ENCODE results near the gene RNF225. TPM values are rescaled to one million over a fixed set of nuclear protein-coding genes. Genes with fewer than 3 reads are reported as not detected.

The RNF225 gene
- total and polyA plus RNA-seq, 9 of the 15 experiments (the other 6 are each of a cell fraction or from before 2014, with no cell fraction given), result 0.33 TPM; not detected in 8

DNA sequence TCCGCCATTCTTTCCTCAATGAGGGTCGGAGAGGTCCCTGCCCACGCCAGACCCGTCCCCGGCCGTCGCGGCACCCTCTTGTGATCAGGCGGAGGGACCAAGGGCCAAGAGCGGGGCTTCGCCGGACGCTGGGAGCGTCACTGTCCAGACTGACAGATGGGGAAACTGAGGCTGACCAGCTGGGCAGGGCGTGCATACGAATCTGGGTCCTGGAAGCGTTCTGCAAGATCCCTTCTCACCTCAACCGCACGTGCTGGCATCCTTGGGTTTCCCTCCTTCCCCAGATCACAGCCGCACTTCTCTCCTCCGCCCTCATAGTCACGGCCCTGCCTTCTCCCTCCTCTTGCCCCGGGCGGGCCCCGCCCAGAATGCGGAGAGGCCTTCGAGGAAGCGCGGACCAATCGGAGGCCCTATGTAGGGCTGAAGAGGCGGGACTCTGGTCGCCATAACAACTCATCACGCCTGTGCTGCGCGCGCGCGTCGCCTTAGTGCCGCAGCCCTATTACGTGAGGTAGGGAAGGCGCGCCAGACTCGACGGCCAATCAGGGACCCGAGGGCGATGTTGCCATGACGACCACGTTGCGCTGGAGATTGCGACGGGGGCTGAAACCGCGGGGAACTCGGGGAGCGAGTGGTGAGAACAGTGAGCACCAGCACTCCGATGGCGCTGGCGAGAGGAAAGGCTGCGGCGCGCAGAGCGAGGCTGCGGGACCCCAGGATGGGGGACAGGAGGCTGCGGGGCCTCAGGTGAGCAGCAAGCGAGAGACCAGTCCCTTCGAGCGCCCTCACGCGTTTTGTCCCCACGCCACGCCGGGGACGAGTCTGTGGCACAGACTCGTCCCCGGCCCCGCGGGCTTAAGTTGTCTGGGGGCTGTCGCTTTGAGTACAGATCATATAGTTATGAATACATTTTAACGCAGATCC is 5.7 kb downstream of the RNF225 start (continued):
- TF ChIP-seq MCM7 (IDR thresholded peaks at IDR 0.05), result no peak
- TF ChIP-seq ARHGAP35 (IDR thresholded peaks at IDR 0.05; ENCODE audit: partially characterized antibody), result no peak
- TF ChIP-seq KDM4B (IDR thresholded peaks at IDR 0.05; ENCODE audit: borderline replicate concordance in 2 of 2, low read depth in 1 of 2), result no peak; a peak in 1 of 4 replicates
- TF ChIP-seq SP1 (CRISPR knock-in tag; IDR thresholded peaks at IDR 0.05), result peak; percentile 94
- peak; percentile 66; the same call in 1 of the 2 replicates for TF ChIP-seq GTF2E2 (tag; IDR thresholded peaks at IDR 0.05)
- no peak for TF ChIP-seq FOXA3 (CRISPR knock-in tag; conservative IDR thresholded peaks at IDR 0.05 in 1 of 2, IDR thresholded peaks at IDR 0.05 in 1 of 2)
- no peak for TF ChIP-seq HDAC3 (IDR thresholded peaks at IDR 0.05; ENCODE audit: borderline replicate concordance, partially characterized antibody)
- no peak for TF ChIP-seq CBFB (CRISPR knock-in tag; IDR thresholded peaks at IDR 0.05)
- no peak for TF ChIP-seq EP300 (IDR thresholded peaks at IDR 0.05; ENCODE audit: low read length)
- TF ChIP-seq TAF7 (tag; IDR thresholded peaks at IDR 0.05), result peak; percentile 46; the same call in 1 of the 2 replicates
- TF ChIP-seq, protein P1, sequence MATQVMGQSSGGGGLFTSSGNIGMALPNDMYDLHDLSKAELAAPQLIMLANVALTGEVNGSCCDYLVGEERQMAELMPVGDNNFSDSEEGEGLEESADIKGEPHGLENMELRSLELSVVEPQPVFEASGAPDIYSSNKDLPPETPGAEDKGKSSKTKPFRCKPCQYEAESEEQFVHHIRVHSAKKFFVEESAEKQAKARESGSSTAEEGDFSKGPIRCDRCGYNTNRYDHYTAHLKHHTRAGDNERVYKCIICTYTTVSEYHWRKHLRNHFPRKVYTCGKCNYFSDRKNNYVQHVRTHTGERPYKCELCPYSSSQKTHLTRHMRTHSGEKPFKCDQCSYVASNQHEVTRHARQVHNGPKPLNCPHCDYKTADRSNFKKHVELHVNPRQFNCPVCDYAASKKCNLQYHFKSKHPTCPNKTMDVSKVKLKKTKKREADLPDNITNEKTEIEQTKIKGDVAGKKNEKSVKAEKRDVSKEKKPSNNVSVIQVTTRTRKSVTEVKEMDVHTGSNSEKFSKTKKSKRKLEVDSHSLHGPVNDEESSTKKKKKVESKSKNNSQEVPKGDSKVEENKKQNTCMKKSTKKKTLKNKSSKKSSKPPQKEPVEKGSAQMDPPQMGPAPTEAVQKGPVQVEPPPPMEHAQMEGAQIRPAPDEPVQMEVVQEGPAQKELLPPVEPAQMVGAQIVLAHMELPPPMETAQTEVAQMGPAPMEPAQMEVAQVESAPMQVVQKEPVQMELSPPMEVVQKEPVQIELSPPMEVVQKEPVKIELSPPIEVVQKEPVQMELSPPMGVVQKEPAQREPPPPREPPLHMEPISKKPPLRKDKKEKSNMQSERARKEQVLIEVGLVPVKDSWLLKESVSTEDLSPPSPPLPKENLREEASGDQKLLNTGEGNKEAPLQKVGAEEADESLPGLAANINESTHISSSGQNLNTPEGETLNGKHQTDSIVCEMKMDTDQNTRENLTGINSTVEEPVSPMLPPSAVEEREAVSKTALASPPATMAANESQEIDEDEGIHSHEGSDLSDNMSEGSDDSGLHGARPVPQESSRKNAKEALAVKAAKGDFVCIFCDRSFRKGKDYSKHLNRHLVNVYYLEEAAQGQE (IDR thresholded peaks at IDR 0.05; ENCODE audit: borderline replicate concordance), result no peak
- TF ChIP-seq, protein P1 (CRISPR knock-in tag; IDR thresholded peaks at IDR 0.05; ENCODE audit: low read depth), result peak; percentile 58; the same call in 1 of the 2 replicates
- peak; percentile 34; the same call in 1 of the 2 replicates for TF ChIP-seq ELF4 (CRISPR knock-in tag; IDR thresholded peaks at IDR 0.05)
- TF ChIP-seq DNMT1 (IDR thresholded peaks at IDR 0.05), result no peak
- peak; percentile 52 to 75 (median 73) for TF ChIP-seq YY1 (IDR thresholded peaks at IDR 0.05; ENCODE audit: borderline replicate concordance in 1 of 3, control insufficient read depth in 1 of 3, extremely low read depth in 1 of 3, insufficient read depth in 3 of 3, insufficient read length in 1 of 3, insufficient replicate concordance in 2 of 3, low read depth in 1 of 3, low read length in 2 of 3)
- peak; percentile 100 for TF ChIP-seq RBM22 (IDR thresholded peaks at IDR 0.05; ENCODE audit: low read depth, low read length, poor library complexity, severe bottlenecking)
- no peak for TF ChIP-seq NR2F6 (CRISPR knock-in tag; IDR thresholded peaks at IDR 0.05)
- peak; percentile 48 for TF ChIP-seq CCNT2 (IDR thresholded peaks at IDR 0.05; ENCODE audit: borderline replicate concordance, extremely low read depth, insufficient read length, low read depth, low read length)
- TF ChIP-seq TSC22D4 (tag; IDR thresholded peaks at IDR 0.05), result no peak
- TF ChIP-seq CBX1 (IDR thresholded peaks at IDR 0.05; ENCODE audit: low read depth), result no peak; the same call in 1 of the 2 replicates
